Measurements from ENCODE around the gene GOLGA6B.
"Not testable (repeated sequence)": the region's sequence is repeated elsewhere in the genome, so short reads cannot be mapped to it uniquely, and the experiment has no call there.

The GOLGA6B gene

DNA sequence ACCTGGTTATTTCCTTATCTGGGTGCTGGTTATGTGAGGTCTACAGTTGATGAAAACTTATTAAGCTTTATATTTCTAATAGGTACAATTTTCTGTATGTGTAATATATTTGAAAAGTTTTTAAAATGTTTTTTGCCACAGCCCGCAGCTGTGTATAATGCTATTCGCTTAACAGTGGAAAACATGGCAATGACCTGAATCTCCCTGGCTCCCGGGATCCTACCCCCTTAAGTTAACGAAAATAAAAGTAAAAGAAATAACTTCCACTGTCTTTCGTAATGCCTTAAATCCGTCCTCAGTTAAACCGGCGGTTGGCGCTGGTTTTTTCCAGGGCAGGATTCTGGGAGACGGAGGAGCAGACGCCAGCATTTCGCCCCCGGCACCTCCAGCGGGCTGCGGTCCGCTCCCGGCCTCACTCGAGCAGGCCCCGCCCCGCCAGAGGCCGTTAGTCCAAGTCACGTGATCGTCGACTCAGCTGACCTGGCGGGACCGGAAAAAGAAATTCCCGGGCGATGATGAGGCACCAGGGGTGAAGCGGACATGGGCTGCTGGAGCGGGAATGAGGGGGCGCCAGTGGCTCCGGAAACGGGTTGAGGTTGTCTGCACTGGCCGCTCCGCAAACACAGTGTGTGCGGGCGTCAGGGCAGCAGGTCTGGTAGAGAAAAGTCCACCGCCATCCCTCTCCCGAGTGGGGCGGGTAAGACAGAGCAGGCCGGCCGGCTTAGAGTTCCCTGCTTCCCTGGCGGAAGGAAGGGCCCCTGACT is 17.8 kb upstream of the GOLGA6B start:
- not testable (repeated sequence) for DNase-seq (ENCODE audit: low spot score)
- Histone ChIP-seq H3K4me3 (peak overlapping the region; percentile 66), H3K27ac (peak overlapping the region in 1 of 2 donors; percentile 51)

DNA sequence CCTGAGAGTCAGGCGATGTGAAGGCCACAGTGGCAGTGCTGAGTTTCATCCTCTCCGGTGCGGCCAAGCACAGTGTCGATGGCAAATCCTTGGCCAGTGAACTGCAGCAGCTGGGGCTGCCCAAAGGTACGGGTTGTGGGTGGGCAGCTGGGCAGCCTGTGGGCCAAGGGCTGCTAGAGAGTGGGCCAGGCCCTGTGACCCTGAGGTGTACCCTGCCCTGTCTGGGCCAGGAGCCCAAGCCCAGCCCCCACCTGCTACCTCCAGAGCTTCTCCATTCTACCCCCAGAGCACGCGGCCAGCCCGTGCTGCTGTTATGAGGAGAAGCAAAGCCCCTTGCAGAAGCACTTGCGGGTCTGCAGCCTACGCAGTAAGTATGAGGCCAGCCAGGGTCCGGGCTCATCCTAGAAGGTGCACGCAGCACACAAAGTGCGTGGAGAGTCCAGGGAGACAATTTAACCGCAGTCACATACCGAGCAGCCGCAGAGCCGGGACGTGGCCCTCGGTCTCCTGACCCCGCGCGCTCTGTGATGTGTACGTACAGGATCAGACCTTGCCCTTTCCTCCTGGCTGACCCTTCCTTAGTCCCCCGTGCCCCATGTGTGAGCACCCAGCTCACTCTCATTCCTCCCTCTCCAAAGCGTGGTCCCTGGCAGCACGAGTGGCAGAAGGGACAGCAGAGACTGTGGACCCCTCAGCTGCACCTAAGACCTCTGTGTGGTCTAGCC is 14.6 kb upstream of the GOLGA6B start:
- not testable (repeated sequence) for H3K4me3 ChIP-seq; H3K27ac ChIP-seq; DNase-seq (ENCODE audit: low spot score)

DNA sequence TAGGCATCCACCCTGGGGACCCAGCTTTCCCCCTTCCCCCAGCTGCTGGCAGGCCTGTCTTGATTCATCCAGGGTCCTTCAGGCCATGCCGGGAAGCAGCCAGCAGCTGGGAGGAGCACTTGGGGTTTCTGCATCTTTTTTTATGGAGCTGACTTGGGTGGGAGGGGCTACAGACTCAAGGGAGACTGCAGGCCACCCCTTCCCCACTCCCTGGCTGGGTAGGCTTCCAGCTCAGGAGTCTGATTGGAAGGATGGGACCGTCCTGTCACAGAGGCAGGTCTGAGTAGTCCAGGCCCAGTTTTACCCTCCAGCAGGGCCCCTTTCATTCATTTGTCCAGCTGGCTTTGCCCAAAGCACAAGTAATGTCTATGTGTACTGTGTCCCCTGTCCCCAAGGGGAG is 12.2 kb upstream of the GOLGA6B start:
- DNase-seq (ENCODE audit: low spot score); H3K27ac ChIP-seq; H3K4me3 ChIP-seq: not testable (repeated sequence)

DNA sequence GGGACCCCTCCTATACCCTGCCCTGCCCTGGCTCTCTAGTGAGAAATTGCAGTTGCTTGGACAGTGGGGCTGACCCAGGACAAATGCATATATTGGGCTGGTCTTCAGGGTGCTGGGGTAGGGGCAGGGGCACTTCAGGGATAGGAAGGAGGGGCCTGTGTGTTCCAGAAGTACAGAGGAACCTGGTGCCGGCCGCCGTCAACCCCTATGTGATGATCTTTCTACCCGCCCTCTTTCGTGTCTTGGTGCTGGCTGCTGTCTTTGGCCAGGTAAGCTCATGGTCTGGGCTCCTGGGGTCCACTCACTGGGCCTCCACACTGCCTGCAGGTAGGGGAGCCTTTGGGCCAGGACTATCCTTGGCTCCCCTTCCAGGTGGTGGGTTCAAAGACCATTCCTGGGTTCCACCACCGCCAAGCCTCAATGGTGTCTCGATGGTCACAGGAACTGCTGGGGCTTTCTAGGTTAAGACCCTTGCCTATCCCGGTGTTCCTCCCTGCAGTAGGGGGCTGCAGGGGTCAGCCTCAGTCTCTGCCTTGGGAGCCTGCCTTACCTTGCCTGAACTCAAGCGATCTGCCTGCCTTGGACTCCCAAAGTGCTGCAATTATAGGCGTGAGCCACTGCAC is 5.8 kb upstream of the GOLGA6B start:
- H3K4me3 ChIP-seq; H3K27ac ChIP-seq; DNase-seq (ENCODE audit: low spot score): not testable (repeated sequence)

DNA sequence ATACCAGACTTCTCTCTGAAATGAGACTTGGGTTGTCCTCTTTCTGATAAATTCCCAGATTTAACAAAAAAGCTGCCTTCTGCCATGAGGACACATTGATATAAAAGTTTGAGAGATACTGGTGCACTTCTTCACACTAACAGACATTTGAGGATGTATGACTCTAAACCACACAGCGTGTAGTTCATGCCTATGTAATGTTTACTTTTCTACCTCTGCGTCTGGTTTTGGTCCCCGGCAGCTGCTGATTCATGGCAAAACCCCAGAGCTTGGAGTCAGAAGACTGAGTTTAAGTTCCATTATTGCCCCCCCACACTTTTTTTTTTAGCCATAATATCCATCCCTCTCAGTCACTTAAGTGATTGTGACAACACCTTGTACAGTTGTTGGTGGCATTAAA is 1.5 kb downstream of the GOLGA6B start:
- H3K27ac ChIP-seq; DNase-seq (ENCODE audit: low spot score); H3K4me3 ChIP-seq: not testable (repeated sequence)

DNA sequence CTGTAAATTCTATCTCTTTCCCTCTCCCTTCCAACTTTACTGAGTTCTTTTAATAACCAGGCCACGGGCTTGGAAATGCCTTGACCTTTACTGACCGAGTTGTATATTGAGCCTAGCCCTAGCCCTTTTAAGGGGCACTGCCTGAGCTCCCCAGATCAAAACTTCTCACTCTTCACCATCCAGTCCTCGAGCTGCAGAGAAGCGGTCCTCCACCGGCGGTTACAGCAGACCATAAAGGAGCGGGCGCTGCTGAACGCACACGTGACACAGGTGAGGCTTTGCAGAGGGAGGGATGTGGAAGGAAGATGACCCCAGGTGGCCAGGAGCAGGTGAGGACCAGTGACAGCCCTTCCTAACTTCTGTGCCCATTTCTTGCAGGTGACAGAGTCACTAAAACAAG is 6.6 kb downstream of the GOLGA6B start:
- DNase-seq (ENCODE audit: low spot score); H3K27ac ChIP-seq; H3K4me3 ChIP-seq: not testable (repeated sequence)

DNA sequence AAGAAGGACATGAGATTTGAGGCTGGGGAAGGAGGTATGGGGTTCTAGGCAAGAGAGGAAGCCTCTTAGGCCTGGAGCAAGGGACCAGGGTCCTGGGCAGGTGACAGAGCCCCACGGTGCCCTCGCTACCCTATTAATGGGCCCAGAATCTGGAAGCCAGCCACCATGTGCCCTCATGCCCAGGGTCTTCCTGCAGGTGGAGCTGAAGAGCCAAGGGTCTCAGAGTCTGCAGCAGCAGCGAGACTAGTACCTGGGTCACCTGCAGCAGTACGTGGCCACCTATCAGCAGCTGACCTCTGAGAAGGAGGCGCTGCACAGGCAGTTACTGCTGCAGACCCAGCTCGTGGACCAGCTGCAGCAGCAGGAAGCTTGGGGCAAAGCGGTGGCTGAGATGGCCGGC is 9.4 kb downstream of the GOLGA6B start:
- not testable (repeated sequence) for H3K27ac ChIP-seq; H3K4me3 ChIP-seq; DNase-seq (ENCODE audit: low spot score)

DNA sequence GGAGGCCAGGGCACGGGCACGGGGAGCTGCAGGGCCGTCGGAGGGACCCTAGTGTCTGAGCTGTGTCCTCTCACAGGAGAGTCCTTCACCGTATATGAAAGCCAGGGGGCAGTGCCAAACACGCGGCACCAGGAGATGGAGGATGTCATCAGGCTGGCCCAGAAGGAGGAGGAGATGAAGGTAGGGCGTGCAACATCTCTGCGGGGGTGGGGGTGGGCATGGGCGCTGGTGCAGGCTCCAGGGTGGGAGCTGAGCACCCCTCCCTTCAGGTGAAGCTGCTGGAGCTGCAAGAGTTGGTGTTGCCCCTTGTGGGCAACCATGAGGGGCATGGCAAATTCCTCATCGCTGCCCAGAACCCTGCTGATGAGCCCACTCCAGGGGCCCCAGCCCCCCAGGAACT is 11.2 kb downstream of the GOLGA6B start:
- not testable (repeated sequence) for DNase-seq (ENCODE audit: low spot score); H3K4me3 ChIP-seq; H3K27ac ChIP-seq

DNA sequence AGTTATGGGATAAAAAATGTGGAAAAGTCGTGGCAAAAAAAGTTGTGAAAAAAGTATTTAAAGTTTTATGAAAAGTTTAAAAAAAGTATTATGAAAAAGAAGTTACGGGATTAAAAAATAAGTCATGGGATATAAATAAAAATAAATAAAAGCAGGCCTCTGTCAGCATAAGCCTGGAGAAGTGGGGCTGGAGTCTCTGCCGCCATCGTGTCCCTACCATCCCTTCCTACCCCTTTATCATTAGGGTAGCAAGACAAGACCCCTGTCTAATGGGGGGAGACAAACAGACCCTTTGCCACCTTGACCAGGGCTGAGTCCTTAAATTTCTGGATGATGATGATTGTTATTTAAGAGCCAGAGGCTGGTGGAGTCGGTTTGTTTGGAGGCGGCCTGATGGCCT is 15.3 kb downstream of the GOLGA6B start:
- not testable (repeated sequence) for H3K27ac ChIP-seq; DNase-seq (ENCODE audit: low spot score); H3K4me3 ChIP-seq

DNA sequence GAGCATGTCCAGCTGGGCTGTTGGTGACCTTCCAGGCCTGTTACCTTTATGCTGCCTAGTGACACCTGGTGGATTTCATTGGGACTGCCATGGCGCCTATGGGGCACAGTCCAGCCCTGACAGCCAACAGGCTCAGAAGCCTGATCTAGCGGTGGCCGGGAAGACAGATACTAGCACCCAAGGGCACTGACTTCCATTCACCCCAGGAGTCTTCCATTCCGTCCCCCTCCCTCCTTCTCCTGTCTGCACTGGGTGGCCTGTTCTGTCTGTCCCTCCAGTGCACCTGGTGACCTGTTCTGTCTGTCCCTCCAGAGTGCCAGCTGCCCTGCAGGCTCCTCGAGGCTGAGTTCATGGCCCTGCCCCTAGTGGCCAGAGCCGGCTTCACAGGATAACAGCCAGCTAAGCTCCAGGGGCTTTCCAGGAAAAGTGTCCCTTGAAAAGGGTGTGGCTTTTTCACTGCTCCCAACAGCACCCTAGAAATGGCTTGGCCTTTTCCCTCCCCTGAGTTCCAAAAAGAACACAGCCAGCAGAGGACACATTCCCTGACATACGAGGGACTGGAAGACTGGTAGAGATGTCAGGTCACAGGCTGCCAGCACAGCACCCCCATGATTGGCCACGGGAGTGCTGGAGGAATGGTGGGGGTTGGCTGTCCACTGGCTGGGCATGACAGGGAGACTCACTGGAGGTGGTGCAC is 16.3 kb downstream of the GOLGA6B start:
- peak; percentile 82 for DNase-seq (ENCODE audit: low spot score)
- peak overlapping the region; percentile 63 for H3K4me3 ChIP-seq
- H3K27ac ChIP-seq: not testable (repeated sequence)
- TF ChIP-seq, protein P1, sequence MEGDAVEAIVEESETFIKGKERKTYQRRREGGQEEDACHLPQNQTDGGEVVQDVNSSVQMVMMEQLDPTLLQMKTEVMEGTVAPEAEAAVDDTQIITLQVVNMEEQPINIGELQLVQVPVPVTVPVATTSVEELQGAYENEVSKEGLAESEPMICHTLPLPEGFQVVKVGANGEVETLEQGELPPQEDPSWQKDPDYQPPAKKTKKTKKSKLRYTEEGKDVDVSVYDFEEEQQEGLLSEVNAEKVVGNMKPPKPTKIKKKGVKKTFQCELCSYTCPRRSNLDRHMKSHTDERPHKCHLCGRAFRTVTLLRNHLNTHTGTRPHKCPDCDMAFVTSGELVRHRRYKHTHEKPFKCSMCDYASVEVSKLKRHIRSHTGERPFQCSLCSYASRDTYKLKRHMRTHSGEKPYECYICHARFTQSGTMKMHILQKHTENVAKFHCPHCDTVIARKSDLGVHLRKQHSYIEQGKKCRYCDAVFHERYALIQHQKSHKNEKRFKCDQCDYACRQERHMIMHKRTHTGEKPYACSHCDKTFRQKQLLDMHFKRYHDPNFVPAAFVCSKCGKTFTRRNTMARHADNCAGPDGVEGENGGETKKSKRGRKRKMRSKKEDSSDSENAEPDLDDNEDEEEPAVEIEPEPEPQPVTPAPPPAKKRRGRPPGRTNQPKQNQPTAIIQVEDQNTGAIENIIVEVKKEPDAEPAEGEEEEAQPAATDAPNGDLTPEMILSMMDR (IDR thresholded peaks at IDR 0.05): peak; percentile 34

DNA sequence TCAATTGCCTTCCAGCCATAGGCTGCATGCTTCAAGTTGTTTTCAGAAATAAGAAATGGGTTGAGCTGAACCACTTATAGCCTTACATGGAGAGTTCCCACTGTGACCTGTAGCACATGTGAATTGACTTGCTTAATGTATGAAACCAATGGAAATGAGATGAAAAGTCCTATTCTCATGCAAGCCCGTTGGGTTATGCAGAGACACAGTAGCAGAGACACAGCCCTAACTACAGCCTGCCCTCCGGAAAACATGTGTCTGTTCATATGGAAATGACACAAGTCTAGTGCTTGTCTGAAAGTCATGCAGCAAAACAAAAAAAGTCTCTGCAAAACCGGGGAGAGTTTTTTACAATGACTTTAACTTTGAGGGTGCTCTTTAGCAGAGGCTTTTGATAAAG is 17.0 kb downstream of the GOLGA6B start:
- TF ChIP-seq, protein P1 (IDR thresholded peaks at IDR 0.05): no peak
- no peak for DNase-seq (ENCODE audit: low spot score)
- Histone ChIP-seq H3K27ac (no peak overlapping the region), H3K4me3 (no peak overlapping the region)
